ENCODE data around the gene SWI5. TPM values are rescaled to one million over a fixed set of nuclear protein-coding genes. Genes with fewer than 3 reads are reported as not detected.

The SWI5 gene
- total RNA-seq, 2 experiments from 2014 or later: 16.8 to 22.7 TPM

GRCh38 chr9:128314697-128315096 is 38.6 kb downstream of the SWI5 start:
- ChIA-PET POLR2A (no interaction called here), CTCF (ENCODE audit: unreplicated experiment) (no interaction called here)
- Histone ChIP-seq H4K20me1 (ENCODE audit: insufficient read depth, low read length) (no peaks in the 10 kb centered on the region), H3K9me3 (ENCODE audit: low read length) (no peaks in the 10 kb centered on the region), H3K9me2 (ENCODE audit: insufficient read depth, low read length) (no peaks in the 10 kb centered on the region), H3K4me3 (ENCODE audit: low read depth, low read length, poor library complexity, severe bottlenecking) (no peak overlapping the region), H3K4me2 (ENCODE audit: low read length) (no peak overlapping the region), H3K27ac (ENCODE audit: low read depth, low read length, poor library complexity, severe bottlenecking) (no peak overlapping the region), H3K36me3 (ENCODE audit: insufficient read depth, low read length) (peaks cover 59% of the 10 kb centered on the region), H2AFZ (ENCODE audit: low read length) (no peak overlapping the region), H3K79me2 (ENCODE audit: insufficient read depth, low read depth, low read length) (no peaks in the 10 kb centered on the region), H3K4me1 (ENCODE audit: insufficient read depth, low read length, poor library complexity, severe bottlenecking) (no peaks in the 10 kb centered on the region)
- BruUV-seq (replicated peaks): no TSS peak
- no peak for DNase-seq (ENCODE audit: low spot score)
- no peak for TF ChIP-seq EZH2phosphoT487 (IDR thresholded peaks at IDR 0.05; ENCODE audit: borderline replicate concordance, low read depth, low read length)
- TF ChIP-seq, protein P1, sequence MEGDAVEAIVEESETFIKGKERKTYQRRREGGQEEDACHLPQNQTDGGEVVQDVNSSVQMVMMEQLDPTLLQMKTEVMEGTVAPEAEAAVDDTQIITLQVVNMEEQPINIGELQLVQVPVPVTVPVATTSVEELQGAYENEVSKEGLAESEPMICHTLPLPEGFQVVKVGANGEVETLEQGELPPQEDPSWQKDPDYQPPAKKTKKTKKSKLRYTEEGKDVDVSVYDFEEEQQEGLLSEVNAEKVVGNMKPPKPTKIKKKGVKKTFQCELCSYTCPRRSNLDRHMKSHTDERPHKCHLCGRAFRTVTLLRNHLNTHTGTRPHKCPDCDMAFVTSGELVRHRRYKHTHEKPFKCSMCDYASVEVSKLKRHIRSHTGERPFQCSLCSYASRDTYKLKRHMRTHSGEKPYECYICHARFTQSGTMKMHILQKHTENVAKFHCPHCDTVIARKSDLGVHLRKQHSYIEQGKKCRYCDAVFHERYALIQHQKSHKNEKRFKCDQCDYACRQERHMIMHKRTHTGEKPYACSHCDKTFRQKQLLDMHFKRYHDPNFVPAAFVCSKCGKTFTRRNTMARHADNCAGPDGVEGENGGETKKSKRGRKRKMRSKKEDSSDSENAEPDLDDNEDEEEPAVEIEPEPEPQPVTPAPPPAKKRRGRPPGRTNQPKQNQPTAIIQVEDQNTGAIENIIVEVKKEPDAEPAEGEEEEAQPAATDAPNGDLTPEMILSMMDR (conservative IDR thresholded peaks at IDR 0.05; ENCODE audit: low read length): no peak
- intact Hi-C loops (cut with micrococcal nuclease; ENCODE audit: unreplicated experiment): no loop called here

DNA sequence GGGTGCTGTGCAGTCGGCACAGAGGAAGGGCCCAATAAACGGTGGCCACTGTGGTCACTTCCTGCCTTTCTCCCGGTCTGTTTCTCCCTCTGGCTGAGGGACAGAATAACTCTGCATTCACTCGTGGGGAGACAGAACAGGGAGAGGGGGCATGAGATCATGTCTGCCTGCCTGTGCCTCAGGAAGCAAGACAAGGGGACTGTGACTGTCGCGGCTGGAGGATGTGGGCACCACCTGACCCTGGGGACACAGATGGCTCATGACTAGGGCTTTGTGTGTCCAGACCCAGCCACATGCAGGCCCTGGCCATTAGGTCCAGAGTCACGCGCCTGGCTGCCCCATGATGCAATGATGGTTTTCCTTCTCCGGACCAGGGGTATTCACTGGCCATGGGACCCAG is 40.3 kb downstream of the SWI5 start:
- ChIA-PET CTCF (ENCODE audit: unreplicated experiment) (no interaction called here), POLR2A (no interaction called here)
- no peak for TF ChIP-seq EZH2phosphoT487 (IDR thresholded peaks at IDR 0.05; ENCODE audit: borderline replicate concordance, low read depth, low read length)
- TF ChIP-seq, protein P1 (conservative IDR thresholded peaks at IDR 0.05; ENCODE audit: low read length): no peak
- Histone ChIP-seq H3K4me2 (ENCODE audit: low read length) (no peak overlapping the region), H3K9me3 (ENCODE audit: low read length) (no peaks in the 10 kb centered on the region), H2AFZ (ENCODE audit: low read length) (no peak overlapping the region), H3K36me3 (ENCODE audit: insufficient read depth, low read length) (peaks cover 52% of the 10 kb centered on the region), H3K4me3 (ENCODE audit: low read depth, low read length, poor library complexity, severe bottlenecking) (no peak overlapping the region), H3K4me1 (ENCODE audit: insufficient read depth, low read length, poor library complexity, severe bottlenecking) (peaks cover 4% of the 10 kb centered on the region), H3K9me2 (ENCODE audit: insufficient read depth, low read length) (no peaks in the 10 kb centered on the region), H4K20me1 (ENCODE audit: insufficient read depth, low read length) (no peaks in the 10 kb centered on the region), H3K79me2 (ENCODE audit: insufficient read depth, low read depth, low read length) (peaks cover 5% of the 10 kb centered on the region; the same call in 1 of the 2 replicates), H3K27ac (ENCODE audit: low read depth, low read length, poor library complexity, severe bottlenecking) (no peak overlapping the region)
- DNase-seq (ENCODE audit: low spot score): no peak
- BruUV-seq (replicated peaks): no TSS peak
- intact Hi-C loops (cut with micrococcal nuclease; ENCODE audit: unreplicated experiment): no loop called here

DNA sequence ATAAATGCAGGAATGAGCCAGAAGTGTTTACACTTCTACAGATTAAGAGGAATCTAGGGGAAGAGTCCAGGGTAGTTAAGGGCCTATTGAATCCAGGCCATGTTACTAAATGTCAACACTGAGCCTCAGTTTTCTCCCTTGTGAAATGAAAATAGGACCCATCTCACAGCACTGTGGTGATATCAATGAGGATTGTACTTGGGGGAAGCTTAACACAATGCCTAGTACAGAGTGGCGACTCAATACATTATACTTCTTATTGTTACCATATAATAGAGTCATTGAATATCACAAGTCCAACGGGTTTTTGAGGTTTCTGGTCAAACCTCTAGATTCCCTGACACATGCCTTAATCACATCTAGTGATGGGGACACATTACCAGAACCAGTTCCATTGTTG is 41.6 kb downstream of the SWI5 start:
- no peak overlapping the region for H3K27ac ChIP-seq (ENCODE audit: low read depth, low read length, poor library complexity, severe bottlenecking)
- BruUV-seq (replicated peaks): no TSS peak
- DNase-seq (ENCODE audit: low spot score): no peak
- no peak overlapping the region for H3K4me3 ChIP-seq (ENCODE audit: low read depth, low read length, poor library complexity, severe bottlenecking)
- intact Hi-C loops (cut with micrococcal nuclease; ENCODE audit: unreplicated experiment): no loop called here
- peaks cover 14% of the 10 kb centered on the region for H3K79me2 ChIP-seq (ENCODE audit: insufficient read depth, low read depth, low read length)
- TF ChIP-seq, protein P1 (conservative IDR thresholded peaks at IDR 0.05; ENCODE audit: low read length): no peak
- no peak for TF ChIP-seq EZH2phosphoT487 (IDR thresholded peaks at IDR 0.05; ENCODE audit: borderline replicate concordance, low read depth, low read length)
- peaks cover 8% of the 10 kb centered on the region for H3K4me1 ChIP-seq (ENCODE audit: insufficient read depth, low read length, poor library complexity, severe bottlenecking)
- no peaks in the 10 kb centered on the region for H4K20me1 ChIP-seq (ENCODE audit: insufficient read depth, low read length)
- H3K9me2 ChIP-seq (ENCODE audit: insufficient read depth, low read length): no peaks in the 10 kb centered on the region
- no peaks in the 10 kb centered on the region for H3K9me3 ChIP-seq (ENCODE audit: low read length)
- H3K4me2 ChIP-seq (ENCODE audit: low read length): no peak overlapping the region
- peaks cover 49% of the 10 kb centered on the region for H3K36me3 ChIP-seq (ENCODE audit: insufficient read depth, low read length)
- ChIA-PET CTCF (ENCODE audit: unreplicated experiment) (no interaction called here), POLR2A (interaction anchor here (0.6 kb wide), 1 partner anchor 21 kb away, joined by 3 read pairs; no protein-coding TSS in a partner anchor)
- H2AFZ ChIP-seq (ENCODE audit: low read length): no peak overlapping the region
